Mammary epithelial cell (primary cell): ENCODE measurements around the gene UQCRHL.
"Not testable (repeated sequence)": the region's sequence is repeated elsewhere in the genome, so short reads cannot be mapped to it uniquely, and the experiment has no call there.

ENCODE experiments used
- CTCF ChIP-seq, 2 donors: IDR thresholded peaks in 1 of 2; conservative IDR thresholded peaks in 1 of 2; 2 replicates each; pipeline ENCODE4 v1.5.1; 2011 to 2012; ENCODE audit warnings: inconsistent platforms in 2 of 2, low read length in 2 of 2, mild to moderate bottlenecking in 2 of 2, control low read depth in 1 of 2, low read depth in 1 of 2; ENCODE audit not compliant: insufficient read depth in 1 of 2; ENCODE audit errors: extremely low read depth in 1 of 2
- EZH2 ChIP-seq: IDR thresholded peaks from 2 replicates; pipeline ENCODE4 v1.6.1; 2012; ENCODE audit warnings: low read length, inconsistent platforms, borderline replicate concordance

- not testable (repeated sequence) for TF ChIP-seq CTCF (conservative IDR thresholded peaks at IDR 0.05 in 1 of 2, IDR thresholded peaks at IDR 0.05 in 1 of 2; ENCODE audit: extremely low read depth in 1 of 2, insufficient read depth in 1 of 2, low read depth in 1 of 2, low read length in 2 of 2); EZH2
Observed at GRCh38 chr1:15807549-15807948, at the start of gene UQCRHL.
